Panc1 (cell line): ENCODE measurements around the gene KCNQ1. TPM values are rescaled to one million over a fixed set of nuclear protein-coding genes. Genes with fewer than 3 reads are reported as not detected.
A peak's percentile ranks its signal among the peaks of the same experiment; 100 is the strongest.

ENCODE experiments used
- ATAC-seq: fragments of 200-7000 bp; cut with Tn5 transposase; 2 replicates; pipeline ENCODE4 v1.9.1; 2020; ENCODE audit warnings: mild to moderate bottlenecking, moderate library complexity
- BruUV-seq: library from RNA; stranded (reverse); fragments of 400-500 nt; replicated peaks from 2 replicates; lab custom pipeline; 2021; lab: Mats Ljungman, UMichigan
- CTCF ChIA-PET: fragments of 300-600 bp; sonication (Branson Sonifier 250); formaldehyde crosslinking; loops from one replicate; lab custom pipeline; 2022; ENCODE audit warnings: antibody characterized with exemption; lab: Charles Lee
- POLR2A ChIA-PET: fragments of 300-600 bp; sonication (Branson Sonifier 250); formaldehyde crosslinking; loops from one replicate; lab custom pipeline; 2022; ENCODE audit warnings: antibody characterized with exemption; lab: Charles Lee
- DNase-seq: peaks from one replicate; pipeline ENCODE4 v3.0.0-alpha.2; 2010; ENCODE audit warnings: low read depth, low spot score
- H3K27ac ChIP-seq: 2 replicates; pipeline ENCODE4 v1.5.1; 2011; ENCODE audit warnings: mild to moderate bottlenecking, low read length, inconsistent platforms
- H3K27me3 ChIP-seq: fragments of 200-500 bp; sonication (Bioruptor generic); 2 replicates; pipeline ENCODE4 v1.6.0; 2014; ENCODE audit warnings: low read length, inconsistent platforms; ENCODE audit not compliant: control insufficient read depth, insufficient read depth
- H3K36me3 ChIP-seq: fragments of 200-500 bp; sonication (Bioruptor generic); 2 replicates; pipeline ENCODE4 v1.5.1; 2014; ENCODE audit warnings: inconsistent platforms, mild to moderate bottlenecking, low read length, moderate library complexity; ENCODE audit not compliant: control insufficient read depth, insufficient read depth
- H3K4me1 ChIP-seq: 2 replicates; pipeline ENCODE4 v1.5.1; 2011; ENCODE audit warnings: inconsistent platforms, mild to moderate bottlenecking, low read length, moderate library complexity; ENCODE audit not compliant: control insufficient read depth, insufficient read depth
- H3K4me3 ChIP-seq, 2 experiments: 2 replicates each; pipeline ENCODE4 v1.5.1; 2011 to 2012; ENCODE audit warnings: low read depth in 2 of 2, low read length in 2 of 2, mild to moderate bottlenecking in 2 of 2, inconsistent platforms in 1 of 2, moderate library complexity in 1 of 2
- H3K9me3 ChIP-seq: fragments of 200-500 bp; sonication (Bioruptor generic); 2 replicates; pipeline ENCODE4 v1.5.1; 2014; ENCODE audit warnings: low read depth, mild to moderate bottlenecking, inconsistent platforms, low read length, moderate library complexity; ENCODE audit not compliant: control insufficient read depth, insufficient read depth
- CTCF ChIP-seq: fragments of 450-650 bp; IDR thresholded peaks from 2 replicates; pipeline ENCODE4 v1.5.1; 2017; ENCODE audit warnings: mild to moderate bottlenecking
- POLR2AphosphoS5 ChIP-seq: IDR thresholded peaks from 2 replicates; pipeline ENCODE4 v1.6.1; 2012; ENCODE audit warnings: mild to moderate bottlenecking, low read depth, low read length, moderate library complexity
- REST ChIP-seq, 2 experiments: IDR thresholded peaks; 2 replicates each; pipeline ENCODE4 v1.6.1; 2011 to 2012; ENCODE audit warnings: low read depth in 2 of 2, control low read depth in 1 of 2, low read length in 1 of 2, mild to moderate bottlenecking in 1 of 2, moderate library complexity in 1 of 2; ENCODE audit not compliant: insufficient read depth in 1 of 2
- SIN3A ChIP-seq: IDR thresholded peaks from 2 replicates; pipeline ENCODE4 v1.6.1; 2012; ENCODE audit warnings: low read depth, mild to moderate bottlenecking, low read length, moderate library complexity, borderline replicate concordance; ENCODE audit not compliant: insufficient read depth
- TCF7L2 ChIP-seq: IDR thresholded peaks from 2 replicates; pipeline ENCODE4 v1.6.1; 2011; ENCODE audit warnings: mild to moderate bottlenecking, low read depth, low read length, inconsistent platforms
- in situ Hi-C: cut with HindIII; loops from 2 replicates; pipeline ENCODE4 v1.10.0; 2016; ENCODE audit warnings: low sequenced_read_pairs, low pct_unique_long_range_greater_than_20kb
- intact Hi-C: fragments of 100-400 bp; cut with micrococcal nuclease; formaldehyde crosslinking; loops from one replicate; pipeline ENCODE4 v1.10.0; 2022; ENCODE audit not compliant: unreplicated experiment
- total RNA-seq: library from RNA; stranded (reverse); gene quantifications from one replicate; pipeline ENCODE4 v1.2.1, GENCODE V29; 2021; ENCODE audit not compliant: unreplicated experiment

Gene KCNQ1
- total RNA-seq, 1 experiment from 2014 or later: 1.0 TPM

GRCh38 chr11:2445746-2446551 is 1.1 kb downstream of the KCNQ1 start:
- Histone ChIP-seq H3K4me3 (no peak overlapping the region; a peak in 1 of 4 replicates), H3K27ac (no peak overlapping the region), H3K36me3 (no peaks in the 10 kb centered on the region), H3K9me3 (no peaks in the 10 kb centered on the region), H3K27me3 (peaks cover 11% of the 10 kb centered on the region; the same call in 1 of the 2 replicates), H3K4me1 (peaks cover 7% of the 10 kb centered on the region; the same call in 1 of the 2 replicates)
- ChIA-PET CTCF (interaction anchor here (0.6 to 1.5 kb wide), 3 partner anchors 27 to 280 kb away, joined by 3 to 5 read pairs (median 5); no protein-coding TSS in a partner anchor), POLR2A (no interaction called here)
- in situ Hi-C loops: no loop called here
- DNase-seq (no peak), ATAC-seq (peak; percentile 22; the same call in 1 of the 2 replicates)
- BruUV-seq: no TSS peak
- intact Hi-C loops: no loop called here
- no peak for TF ChIP-seq REST (IDR thresholded peaks at IDR 0.05; ENCODE audit: insufficient read depth in 1 of 2, low read depth in 2 of 2, low read length in 1 of 2)
- TF ChIP-seq SIN3A: no peak
- no peak for TF ChIP-seq TCF7L2
- TF ChIP-seq CTCF: no peak
- TF ChIP-seq POLR2AphosphoS5: no peak

- intact Hi-C loops (no loop called here), in situ Hi-C loops (no loop called here)
- Histone ChIP-seq H3K9me3 (no peaks in the 10 kb centered on the region), H3K27me3 (peaks cover 11% of the 10 kb centered on the region; the same call in 1 of the 2 replicates), H3K36me3 (no peaks in the 10 kb centered on the region), H3K27ac (no peak overlapping the region), H3K4me1 (peaks cover 7% of the 10 kb centered on the region; the same call in 1 of the 2 replicates), H3K4me3 (no peak overlapping the region)
- no peak for TF ChIP-seq SIN3A
- TF ChIP-seq TCF7L2: no peak
- no peak for TF ChIP-seq POLR2AphosphoS5
- no peak for TF ChIP-seq REST (IDR thresholded peaks at IDR 0.05; ENCODE audit: insufficient read depth in 1 of 2, low read depth in 2 of 2, low read length in 1 of 2)
- no peak for TF ChIP-seq CTCF
- BruUV-seq: no TSS peak
- POLR2A ChIA-PET: interaction anchor here (0.6 kb wide), 1 partner anchor 8 kb away, joined by 3 read pairs; no protein-coding TSS in a partner anchor
- ATAC-seq: no peak
- CTCF ChIA-PET: interaction anchor here (0.6 kb wide), 1 partner anchor 281 kb away, joined by 5 read pairs; no protein-coding TSS in a partner anchor
- no peak for DNase-seq
These were observed 1.9 kb downstream of the KCNQ1 start for GRCh38 chr11:2446590-2447252.
